ENCODE measurements around the gene RPA1.
"Not testable (repeated sequence)": the region's sequence is repeated elsewhere in the genome, so short reads cannot be mapped to it uniquely, and the experiment has no call there.

Gene RPA1

DNA sequence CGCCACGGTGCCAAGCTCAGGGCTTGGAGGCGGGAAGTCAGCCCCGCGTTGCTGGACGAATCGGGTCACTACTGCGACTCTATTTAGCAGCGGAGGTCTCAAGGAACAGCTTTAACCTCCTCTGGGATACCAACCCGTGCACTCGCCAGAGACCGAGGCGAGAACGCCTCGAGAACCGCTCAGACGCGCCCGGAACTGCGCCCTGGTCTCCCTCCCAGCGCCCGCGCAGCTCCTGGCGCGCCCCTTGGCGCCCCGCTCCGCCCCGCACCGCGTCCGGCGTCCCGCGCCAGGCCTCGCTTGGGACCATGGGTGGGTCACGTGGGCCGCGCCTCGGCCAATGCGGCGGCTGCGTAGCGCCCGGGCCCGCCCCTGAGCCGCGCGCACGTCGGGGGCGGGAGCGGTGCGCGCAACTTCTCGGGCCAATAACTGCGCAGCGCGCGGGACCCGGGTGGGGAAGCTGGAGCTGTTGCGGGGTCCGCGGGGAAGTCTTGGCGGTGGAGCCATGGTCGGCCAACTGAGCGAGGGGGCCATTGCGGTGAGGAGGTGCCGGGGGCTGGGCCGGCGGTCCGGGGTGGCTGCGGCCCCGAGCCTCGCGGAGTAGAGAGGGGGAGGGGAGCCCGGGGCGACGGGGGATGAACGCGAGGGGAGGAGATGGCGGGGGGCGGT, at the start of gene RPA1, which contains the start of gene SMYD4:
Gene RPA1, plus strand, starts transcription at position 414 of the 666 bp plus-strand sequence. Its CDS starts 89 bp downstream, at position 503.
Gene SMYD4, minus strand, starts transcription at position 311 of the 666 bp plus-strand sequence. CDS start 1,908 bp downstream, outside the sequence.
- peak; percentile 80 to 89 for DNase-seq

DNA sequence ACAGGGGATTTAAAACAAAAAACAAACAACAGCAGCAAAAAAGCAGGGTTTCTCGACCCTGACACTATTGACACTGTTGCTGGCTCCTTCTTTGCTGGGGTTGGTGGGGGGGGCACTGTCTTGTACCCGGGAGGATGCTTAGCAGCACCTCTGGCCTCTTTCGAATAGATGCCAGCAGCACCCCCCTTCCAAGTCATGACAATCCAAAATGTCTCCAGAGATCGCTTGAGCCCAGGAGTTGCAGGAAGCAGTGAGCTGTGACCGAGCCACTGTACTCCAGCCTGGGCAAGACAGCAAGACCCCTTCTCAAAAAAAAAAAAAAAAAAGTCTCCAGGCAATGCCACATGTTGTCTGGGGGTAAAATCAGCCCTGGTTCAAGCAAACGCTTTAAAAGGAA, 47.6 kb upstream of the RPA1 start:
- no peak for DNase-seq

DNA sequence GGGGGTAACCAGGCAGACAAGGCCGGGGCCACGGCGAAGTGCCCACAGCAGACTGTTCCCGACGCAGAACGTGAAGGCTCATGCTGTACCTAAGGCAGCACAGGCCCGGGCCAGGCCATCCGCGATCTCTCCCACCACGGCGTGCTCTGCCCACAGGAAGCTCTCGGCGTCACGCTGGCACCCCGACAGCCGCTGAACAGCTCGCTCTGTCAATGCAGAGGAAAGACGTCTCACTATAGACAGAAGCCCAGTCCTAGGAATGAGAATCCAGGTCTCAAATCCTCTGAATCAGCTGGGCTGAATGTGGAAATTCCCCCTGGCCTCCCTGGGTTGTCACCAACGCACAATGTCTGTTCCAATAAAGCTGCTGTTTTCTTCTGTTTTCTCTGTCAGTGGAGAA, 46.5 kb upstream of the RPA1 start:
- no peak for DNase-seq

DNA sequence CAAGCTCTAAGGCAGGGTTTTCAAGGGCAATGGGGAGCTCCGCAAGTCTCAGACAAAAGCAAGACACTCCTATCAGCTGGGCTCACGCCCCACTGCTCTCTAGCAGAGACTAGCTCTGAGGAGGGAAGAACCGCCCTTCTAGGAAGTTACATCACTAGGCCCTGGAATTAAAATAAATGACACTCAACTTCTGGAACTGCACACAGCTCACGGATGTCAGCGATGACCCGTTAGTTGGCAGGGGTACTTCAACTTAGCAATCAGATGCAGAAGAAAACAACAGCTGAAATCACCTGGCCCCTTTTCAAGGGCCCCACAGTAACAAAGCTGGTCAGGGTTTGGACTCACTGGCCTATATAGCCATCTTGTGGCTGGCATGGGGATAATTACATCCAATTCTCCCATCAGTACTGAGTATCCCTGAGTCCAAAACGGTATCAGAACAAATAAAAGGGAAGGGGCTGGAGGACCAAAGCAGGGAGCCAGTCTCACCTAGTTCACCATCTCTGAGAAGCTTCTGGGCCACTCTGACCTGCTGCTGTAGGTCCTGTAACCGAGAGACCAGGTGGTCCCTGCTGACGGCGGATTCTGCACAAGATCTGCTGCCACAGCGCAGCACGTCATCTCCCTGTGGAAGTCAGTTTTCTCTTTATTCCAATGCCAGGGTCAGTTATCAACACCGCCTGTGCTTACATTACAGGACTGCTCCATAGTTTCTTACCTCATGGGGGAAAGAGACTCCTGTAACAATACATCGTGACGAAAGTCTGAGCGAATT, 45.8 kb upstream of the RPA1 start:
- no peak for DNase-seq

DNA sequence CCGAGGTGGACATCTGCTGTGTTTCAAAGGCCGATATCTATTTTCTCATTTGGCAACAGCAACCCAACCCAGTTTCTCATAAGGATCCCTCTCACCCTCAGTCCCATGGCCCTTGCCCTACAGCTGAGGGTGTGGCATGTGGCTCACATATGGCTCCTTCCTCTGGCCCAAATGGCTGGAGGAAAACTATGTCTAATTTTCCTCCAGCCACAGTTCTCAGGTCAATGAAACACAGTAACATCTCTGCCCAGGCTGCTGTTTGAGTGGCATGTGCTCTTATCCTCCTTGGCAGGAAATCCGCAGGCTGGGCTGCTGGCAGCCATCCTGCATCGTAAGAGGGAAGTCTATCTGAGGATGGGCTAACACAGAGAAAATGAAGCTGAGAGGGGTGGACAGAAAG, 43.9 kb upstream of the RPA1 start:
- DNase-seq, result no peak

DNA sequence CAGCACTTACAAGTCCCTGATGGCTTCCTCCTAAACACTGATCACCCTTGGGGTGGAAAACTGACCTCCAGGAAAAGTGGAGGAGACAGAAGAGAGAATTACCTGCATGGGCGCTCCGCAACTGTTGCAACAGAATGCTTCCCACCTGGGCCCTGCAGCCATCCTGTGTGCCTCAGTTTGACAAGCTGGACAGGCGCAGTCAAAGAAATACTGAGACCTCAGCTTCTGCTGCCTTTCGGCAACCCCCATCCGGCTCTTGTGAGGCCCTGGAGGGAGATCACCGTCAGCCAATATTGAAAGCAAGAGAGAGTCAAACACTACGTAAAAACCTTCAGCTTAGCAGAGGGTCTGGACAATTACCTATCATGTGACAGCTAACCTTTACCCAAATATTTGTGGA, 43.1 kb upstream of the RPA1 start:
- no peak for DNase-seq

DNA sequence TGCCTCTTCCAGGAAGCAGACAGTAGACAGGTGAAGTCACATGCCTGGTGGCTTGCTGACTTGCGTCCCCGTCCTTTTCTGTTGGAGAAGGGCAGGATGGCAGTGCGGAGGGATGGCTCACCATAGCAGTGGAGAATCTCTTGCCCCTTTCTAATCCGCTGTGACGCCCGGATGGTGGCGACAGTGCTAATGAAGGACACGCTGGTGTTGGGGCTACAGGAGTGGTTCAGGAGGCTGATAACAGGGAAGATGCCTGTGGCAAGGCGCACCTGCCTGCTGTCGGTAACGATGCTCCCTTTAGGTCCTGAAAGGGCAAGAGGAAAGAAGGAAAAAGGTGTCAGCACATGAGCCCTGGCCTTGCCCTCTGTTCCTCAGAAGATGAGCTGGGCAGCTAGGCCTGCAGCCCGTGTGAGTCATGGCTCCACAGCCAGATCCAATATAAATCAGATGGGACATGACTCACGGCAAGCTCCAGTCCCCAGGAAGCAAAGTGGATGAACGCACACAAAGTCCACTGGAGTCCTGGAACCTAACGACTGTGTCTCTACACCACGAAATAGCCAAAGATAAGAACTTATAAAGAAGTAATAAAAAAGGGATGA, 42.4 kb upstream of the RPA1 start:
- no peak for DNase-seq

DNA sequence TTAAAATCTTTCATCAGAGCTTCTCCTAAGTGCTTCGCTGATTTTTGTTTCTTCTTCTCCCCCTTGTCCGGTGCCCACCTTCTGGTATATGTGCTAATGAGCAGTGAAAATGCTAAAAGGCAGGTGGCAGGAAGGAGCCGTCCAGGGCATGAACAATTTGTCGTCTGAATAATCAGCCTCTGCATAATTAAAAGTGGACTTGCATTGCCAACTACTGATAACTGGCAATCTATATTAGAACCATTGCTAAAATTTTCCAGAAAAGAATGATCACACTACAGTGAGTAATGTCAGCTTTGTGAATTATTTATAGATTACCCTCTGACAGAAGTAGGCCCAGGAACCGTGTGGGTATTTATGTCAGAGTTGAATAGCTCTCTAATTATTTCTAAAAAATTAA, 39.9 kb upstream of the RPA1 start:
- no peak for DNase-seq

DNA sequence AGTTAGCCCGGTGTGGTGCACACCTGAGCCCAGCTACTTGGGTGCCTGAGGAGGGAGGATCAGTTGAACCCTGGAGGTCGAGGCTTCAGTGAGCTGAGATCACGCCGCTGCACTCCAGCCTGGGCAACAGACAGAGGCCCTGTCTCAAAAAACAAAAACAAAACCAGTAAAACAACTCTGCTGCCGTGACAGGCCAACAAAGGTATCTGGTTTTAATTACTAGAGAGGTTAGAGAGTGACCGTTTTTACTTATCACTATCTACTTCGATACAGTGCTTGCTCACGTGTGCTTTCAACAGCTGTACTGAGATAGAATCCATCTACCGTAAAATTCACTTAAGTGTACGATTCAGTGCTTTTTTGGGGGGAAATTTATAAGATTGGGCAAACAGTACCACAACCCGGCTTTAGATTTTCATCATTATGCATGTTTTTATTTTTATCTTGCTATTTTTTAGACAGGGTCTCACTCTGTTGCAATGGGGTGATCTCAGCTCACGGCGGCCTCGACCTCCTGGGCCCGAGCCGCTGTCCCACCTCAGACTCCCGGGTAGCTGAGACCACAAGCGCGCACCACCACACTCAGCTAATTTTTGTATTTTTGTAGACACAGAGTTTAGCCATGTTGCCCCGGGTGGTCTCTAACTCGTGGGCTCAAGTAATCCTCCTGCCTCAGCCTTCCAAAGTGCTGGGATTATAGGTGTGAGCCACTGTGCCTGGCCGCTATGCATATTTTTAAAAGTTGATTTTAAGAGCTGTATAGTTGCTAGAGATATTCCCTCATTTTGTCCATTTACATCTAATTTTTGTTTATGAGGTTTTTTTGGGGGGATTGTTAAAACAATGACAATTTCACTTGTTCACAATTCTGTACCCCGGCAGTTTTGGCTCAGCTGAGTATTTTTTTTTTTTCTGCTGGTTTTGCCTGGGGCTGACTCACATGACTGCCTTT, 37.0 kb upstream of the RPA1 start:
- no peak for DNase-seq

DNA sequence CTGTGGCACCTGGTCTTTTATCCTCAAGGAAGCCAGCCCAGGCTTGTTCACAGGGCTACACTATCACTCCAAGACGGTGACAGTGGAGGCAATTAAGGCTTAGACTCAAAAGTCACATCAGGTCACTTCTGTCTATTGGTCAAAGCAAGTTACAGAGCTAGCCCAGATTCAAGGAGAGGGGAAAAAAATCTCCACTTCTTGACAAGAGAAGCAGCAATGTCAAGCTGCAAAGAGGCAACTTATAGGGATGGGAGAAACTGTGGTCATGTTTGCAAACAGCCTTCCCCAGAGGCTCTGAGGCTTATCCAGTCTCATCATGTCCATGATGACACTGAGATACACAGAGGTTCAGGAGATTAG, 36.4 kb upstream of the RPA1 start:
- no peak for DNase-seq

DNA sequence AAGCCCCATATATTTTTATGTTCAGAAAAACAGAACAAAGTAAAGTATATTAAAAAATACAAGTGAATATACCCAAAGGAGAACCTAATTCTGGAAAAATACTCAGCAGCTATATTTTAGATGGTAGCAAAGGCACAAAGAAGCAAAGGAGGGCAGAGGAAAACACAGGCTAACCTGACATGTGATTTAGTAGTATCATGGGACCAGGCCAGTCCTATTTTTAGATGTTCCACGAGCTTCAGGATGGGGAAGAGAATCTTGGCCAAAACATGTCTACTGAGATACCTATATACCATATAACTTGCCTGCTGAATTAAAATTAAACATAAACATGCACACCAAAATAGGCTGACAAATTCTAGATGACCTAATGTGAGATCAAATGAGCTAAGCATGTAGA, 33.0 kb upstream of the RPA1 start:
- DNase-seq, result no peak

DNA sequence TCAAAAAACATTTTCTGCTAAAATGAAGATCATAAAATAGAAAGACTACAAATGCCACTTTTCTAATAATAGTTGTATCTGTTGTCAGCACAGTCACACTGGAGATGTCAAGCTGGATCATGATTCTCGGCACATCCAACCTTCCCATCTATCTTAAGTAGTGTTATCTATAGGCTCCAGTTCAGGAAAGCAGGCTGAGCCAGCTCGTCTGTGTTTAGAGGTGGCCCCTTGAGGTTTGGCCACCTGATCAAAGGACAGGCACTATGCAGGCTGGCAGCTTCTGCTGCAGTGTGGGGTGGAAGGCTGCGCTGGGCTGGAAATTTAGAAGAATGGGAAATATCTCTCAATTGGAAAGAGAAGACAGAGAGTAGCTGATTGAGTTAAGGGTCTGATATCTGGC, 32.5 kb upstream of the RPA1 start:
- DNase-seq, result no peak

DNA sequence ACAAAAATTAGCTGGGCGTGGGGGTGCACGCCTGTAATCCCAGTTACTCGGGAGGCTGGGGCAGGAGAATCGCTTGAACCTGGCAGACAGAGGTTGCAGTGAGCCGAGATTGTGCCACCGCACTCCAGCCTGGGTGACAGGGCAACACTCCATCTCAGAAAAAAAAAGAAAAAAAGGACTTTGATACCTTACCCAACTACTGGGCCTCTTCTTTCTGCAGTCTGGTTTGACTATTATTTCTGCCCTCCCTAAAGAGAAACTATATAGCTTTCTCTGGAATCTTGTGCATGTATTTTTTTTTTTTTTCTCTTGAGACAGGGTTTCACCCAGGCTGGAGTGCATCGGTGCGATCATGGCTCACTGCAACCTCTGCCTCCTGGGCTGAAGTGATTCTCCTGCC, 32.0 kb upstream of the RPA1 start:
- not testable (repeated sequence) for DNase-seq

DNA sequence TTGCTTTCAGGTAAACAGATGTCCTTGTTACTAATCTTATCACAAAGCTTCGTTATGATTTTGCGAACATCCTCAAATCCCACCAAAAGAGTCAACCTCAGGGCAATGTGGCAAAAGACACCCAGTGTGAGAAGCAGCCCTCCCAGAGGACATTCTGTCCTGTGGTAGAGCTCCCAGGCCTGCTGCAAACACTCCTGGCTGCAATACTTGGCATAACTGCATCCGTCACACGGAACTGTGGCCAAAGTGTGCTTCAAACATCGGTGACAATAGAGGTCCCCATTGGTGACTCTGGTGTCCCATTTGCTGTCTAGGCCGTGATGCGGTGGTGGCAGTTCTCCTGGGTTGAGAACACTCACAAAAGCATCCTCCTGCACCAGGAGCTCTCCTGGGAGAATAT, 29.6 kb upstream of the RPA1 start:
- no peak for DNase-seq

DNA sequence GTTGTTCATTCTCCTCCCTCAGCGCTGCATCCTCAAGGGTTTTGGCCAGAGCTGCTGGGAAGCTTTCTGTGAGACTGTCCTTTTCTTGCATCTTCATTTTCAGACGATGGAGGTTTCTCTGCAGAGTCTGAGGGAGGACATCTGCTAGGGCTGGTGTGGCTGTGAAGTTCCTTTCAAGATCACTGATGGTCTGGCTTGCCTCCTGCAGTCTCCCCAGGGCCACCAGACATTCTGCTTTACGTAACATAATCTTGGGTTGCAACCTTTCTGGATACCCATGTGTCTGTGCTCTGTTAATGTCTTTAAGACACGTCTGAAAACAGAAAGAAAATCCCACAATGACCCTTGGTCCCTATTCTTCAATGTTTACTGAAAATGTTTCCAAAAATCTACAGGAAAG, 29.1 kb upstream of the RPA1 start:
- DNase-seq, result no peak

DNA sequence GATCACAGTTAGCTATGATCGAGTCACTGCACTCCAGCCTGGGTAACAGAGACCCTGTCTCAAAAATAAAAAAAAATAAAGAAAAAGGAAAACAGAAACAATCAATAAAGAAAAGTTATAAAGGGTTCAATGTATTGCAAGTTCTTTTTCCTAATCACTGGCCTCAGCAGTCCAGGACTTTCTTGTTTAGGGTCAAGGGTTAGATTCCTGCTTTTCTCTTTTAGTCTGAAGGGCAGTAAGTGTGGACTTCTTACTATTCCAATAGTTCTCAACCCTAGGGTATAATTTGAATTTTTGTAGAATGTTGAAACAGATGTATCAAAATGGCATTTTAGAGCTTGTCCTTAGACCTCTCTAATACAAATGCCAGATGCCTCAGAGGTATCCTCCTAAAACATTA, 27.4 kb upstream of the RPA1 start:
- no peak for DNase-seq

DNA sequence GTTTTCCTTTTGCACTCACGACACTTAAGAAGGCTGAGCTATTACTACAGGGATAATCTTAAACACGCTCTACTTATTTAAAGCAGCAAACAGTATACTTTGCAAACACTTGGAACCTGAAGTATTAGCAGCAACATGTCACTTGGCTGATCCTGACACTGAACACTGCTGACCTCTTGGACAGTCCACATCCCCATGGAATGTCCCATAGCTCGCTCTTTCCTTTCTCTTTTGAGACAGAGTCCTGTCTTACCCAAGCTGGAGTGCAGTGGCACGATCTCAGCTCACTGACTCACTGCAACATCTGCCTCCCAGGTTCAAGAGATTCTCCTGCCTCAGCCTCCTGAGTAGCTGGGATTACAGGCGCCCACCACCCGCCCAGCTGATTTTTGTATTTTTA, 26.5 kb upstream of the RPA1 start:
- DNase-seq, result no peak

DNA sequence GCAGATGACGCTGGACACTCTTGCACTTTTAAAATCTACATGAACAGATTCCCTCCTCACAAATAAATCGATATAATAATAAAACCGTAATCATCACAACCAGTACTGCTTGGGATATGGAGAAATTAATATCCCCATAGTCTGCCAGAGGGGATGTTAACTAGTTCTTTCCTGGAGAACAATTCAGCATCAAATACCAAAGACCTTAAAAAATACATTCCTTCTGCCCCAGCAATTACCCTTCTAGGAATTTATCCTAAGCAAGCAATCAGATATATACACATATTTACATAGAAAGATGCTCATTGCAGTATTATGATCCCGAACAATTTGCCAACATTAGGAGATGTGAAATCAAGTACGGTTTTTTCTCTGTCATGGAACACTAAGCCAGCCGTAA, 21.9 kb upstream of the RPA1 start:
- no peak for DNase-seq

DNA sequence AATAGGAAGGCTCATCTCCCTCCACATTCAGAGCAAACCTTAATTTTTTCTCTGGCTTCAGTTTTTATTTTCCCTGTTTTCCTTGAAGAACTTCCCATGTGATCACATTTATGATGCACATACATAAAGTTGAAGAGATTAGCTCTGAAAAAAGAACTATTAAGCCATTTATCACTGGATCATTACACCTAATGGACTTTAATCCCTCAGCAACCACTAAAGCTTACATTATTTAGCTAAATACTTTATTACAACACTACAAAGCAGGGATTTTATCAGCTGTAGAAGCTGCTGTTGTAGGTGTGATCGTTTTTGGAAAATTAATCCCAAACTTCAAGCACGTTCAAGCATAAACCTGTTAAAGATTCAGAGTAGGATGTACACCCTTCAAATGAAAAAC, 21.2 kb upstream of the RPA1 start:
- DNase-seq, result no peak

DNA sequence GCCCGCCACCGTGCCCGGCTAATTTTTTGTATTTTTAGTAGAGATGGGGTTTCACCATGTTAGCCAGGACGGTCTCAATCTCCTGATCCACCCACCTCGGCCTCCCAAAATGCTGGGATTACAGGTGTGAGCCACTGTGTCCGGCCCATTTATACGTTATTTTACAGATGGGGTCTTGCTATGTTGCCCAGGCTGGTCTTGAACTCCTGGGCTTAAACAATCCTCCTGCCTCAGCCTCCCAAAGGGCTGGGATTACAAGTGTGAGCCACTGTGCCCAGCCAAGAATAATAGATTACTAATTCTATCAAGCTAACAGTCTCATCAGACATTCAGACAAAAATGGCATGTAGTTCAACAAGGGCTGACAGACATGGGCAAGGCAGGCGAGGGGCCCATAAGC, 20.0 kb upstream of the RPA1 start:
- not testable (repeated sequence) for DNase-seq

DNA sequence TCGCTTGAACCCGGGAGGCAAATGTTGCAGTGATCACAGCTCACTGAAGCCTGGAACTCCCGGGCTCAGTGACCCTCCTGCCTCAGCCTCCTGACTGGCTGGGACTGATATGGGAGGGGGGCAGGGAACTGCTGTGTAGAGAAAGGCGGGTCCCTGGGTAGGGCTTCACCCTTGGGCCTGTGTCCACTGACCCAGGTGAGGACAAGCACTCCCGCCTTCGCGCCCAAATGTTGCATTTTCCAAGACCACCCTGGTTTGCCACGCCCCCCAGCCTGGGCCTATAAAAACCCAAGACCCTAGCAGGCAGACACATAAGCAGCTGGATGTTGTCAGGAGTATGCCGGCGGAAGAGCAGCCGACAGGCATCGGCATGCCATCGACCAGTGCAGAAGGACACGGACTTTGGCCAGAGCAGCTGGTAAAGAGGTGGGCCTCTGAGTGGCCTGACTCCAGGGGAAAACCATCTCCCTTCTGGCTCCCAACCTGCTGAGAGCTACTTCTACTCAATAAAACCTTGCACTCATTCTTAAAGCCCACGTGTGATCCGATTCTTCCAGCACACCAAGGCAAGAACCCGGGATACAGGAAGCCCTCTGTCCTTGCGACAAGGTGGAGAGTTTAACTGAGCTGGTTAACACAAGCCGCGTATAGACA, 19.2 kb upstream of the RPA1 start:
- DNase-seq, result no peak

DNA sequence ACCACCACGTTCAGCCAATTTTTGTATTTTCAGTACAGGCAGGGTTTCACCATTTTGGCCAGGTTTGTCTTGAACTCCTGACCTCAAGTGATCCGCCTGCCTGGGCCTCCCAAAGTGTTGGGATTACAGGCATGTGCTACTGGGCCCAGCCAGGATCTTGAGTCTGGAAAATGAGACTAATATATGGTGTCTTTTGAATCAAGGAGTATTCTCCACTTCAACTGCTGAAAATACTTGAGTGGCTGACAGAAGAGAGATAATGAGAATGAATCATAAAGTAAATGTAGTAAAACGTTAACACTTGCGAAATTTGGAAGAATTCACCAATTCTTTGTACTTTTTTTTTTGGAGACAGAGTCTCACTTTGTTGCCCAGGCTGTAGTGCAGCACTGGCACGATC, 16.7 kb upstream of the RPA1 start:
- no peak for DNase-seq
